ENCODE measurements around the gene EIF2S2.

- no peak for TF ChIP-seq CTCF (tag by site-specific recombination; IDR thresholded peaks at IDR 0.05)
- no peak for TF ChIP-seq GLIS1 (tag by site-specific recombination; IDR thresholded peaks at IDR 0.05)
- TF ChIP-seq ZNF785 (tag by site-specific recombination; IDR thresholded peaks at IDR 0.05) = no peak
Measured at GRCh38 chr20:34076952-34077351, 35.1 kb downstream of the EIF2S2 start.

All from HEK293 (cell line).